WTC11 (cell line): Measurements from ENCODE around the gene ADGRF3. TPM values are rescaled to one million over a fixed set of nuclear protein-coding genes. Genes with fewer than 3 reads are reported as not detected.
"Not testable (repeated sequence)": the region's sequence is repeated elsewhere in the genome, so short reads cannot be mapped to it uniquely, and the experiment has no call there.

Source experiments
- ATAC-seq: fragments of 200-7000 bp; cut with Tn5 transposase; 2 replicates; pipeline ENCODE4 v1.10.0; 2021; ENCODE audit warnings: mild to moderate bottlenecking, moderate library complexity
- CTCF ChIA-PET: fragments of 300-600 bp; sonication (Branson Sonifier 250); formaldehyde crosslinking; loops from one replicate; lab custom pipeline; 2021; ENCODE audit warnings: antibody characterized with exemption; lab: Charles Lee
- POLR2A ChIA-PET: fragments of 350-600 bp; sonication (Branson Sonifier 250); formaldehyde crosslinking; loops from one replicate; lab custom pipeline; 2021; ENCODE audit warnings: antibody characterized with exemption; lab: Charles Lee
- DNase-seq: peaks from one replicate; pipeline ENCODE4 v3.0.0; 2021; ENCODE audit warnings: low spot score
- H3K27ac Mint-ChIP-seq: 2 replicates; pipeline ENCODE4 v1.8.0; 2021; ENCODE audit warnings: mixed read lengths
- H3K27me3 Mint-ChIP-seq: 2 replicates; pipeline ENCODE4 v1.8.0; 2021; ENCODE audit warnings: low read depth, mild to moderate bottlenecking, moderate library complexity, mixed read lengths
- H3K36me3 Mint-ChIP-seq: 2 replicates; pipeline ENCODE4 v1.8.0; 2021; ENCODE audit warnings: mixed read lengths
- H3K4me1 Mint-ChIP-seq: 2 replicates; pipeline ENCODE4 v1.8.0; 2022; ENCODE audit warnings: mixed read lengths
- H3K4me3 Mint-ChIP-seq: 2 replicates; pipeline ENCODE4 v1.8.0; 2021; ENCODE audit warnings: mild to moderate bottlenecking, moderate library complexity, mixed read lengths
- H3K9me3 Mint-ChIP-seq: 2 replicates; pipeline ENCODE4 v1.8.0; 2021; ENCODE audit warnings: mixed read lengths
- ATF3 ChIP-seq: sonication (generic); formaldehyde crosslinking; conservative IDR thresholded peaks from 2 replicates; pipeline ENCODE4 v1.8.1; 2022; ENCODE audit warnings: mild to moderate bottlenecking, missing genetic modification reagents
- E2F1 ChIP-seq: sonication (generic); formaldehyde crosslinking; IDR thresholded peaks from 2 replicates; pipeline ENCODE4 v1.8.0; 2022; ENCODE audit warnings: mild to moderate bottlenecking, missing genetic modification reagents
- E2F4 ChIP-seq: sonication (generic); formaldehyde crosslinking; IDR thresholded peaks from 2 replicates; pipeline ENCODE4 v1.8.1; 2022; ENCODE audit warnings: low read depth, mild to moderate bottlenecking, moderate library complexity, missing genetic modification reagents, borderline replicate concordance
- E2F5 ChIP-seq: sonication (generic); formaldehyde crosslinking; IDR thresholded peaks from 2 replicates; pipeline ENCODE4 v1.8.1; 2022; ENCODE audit warnings: mild to moderate bottlenecking, moderate library complexity, missing genetic modification reagents
- EMX1 ChIP-seq: fragments of 250-450 bp; sonication (Bioruptor Pico); IDR thresholded peaks from 2 replicates; pipeline ENCODE4 v1.8.0; 2021; ENCODE audit warnings: mild to moderate bottlenecking
- FOXP1 ChIP-seq: sonication (generic); formaldehyde crosslinking; IDR thresholded peaks from 2 replicates; pipeline ENCODE4 v1.8.0; 2022; ENCODE audit warnings: missing genetic modification reagents, mild to moderate bottlenecking, moderate library complexity, borderline replicate concordance
- HMGXB4 ChIP-seq: sonication (generic); formaldehyde crosslinking; IDR thresholded peaks from 2 replicates; pipeline ENCODE4 v1.8.1; 2023; ENCODE audit warnings: mild to moderate bottlenecking, moderate library complexity, missing genetic modification reagents
- IRF1 ChIP-seq: sonication (generic); formaldehyde crosslinking; IDR thresholded peaks from 2 replicates; pipeline ENCODE4 v1.8.0; 2023; ENCODE audit warnings: missing genetic modification reagents
- IRF2 ChIP-seq: sonication (generic); formaldehyde crosslinking; IDR thresholded peaks from 2 replicates; pipeline ENCODE4 v1.8.0; 2022; ENCODE audit warnings: low read depth, missing genetic modification reagents, borderline replicate concordance
- MAX ChIP-seq: sonication (generic); formaldehyde crosslinking; IDR thresholded peaks from 2 replicates; pipeline ENCODE4 v1.8.0; 2022; ENCODE audit warnings: mild to moderate bottlenecking, missing genetic modification reagents
- STAT6 ChIP-seq: sonication (generic); formaldehyde crosslinking; conservative IDR thresholded peaks from 2 replicates; pipeline ENCODE4 v1.8.1; 2023; ENCODE audit warnings: mild to moderate bottlenecking, low read depth, missing genetic modification reagents, moderate library complexity
- USF2 ChIP-seq: sonication (generic); formaldehyde crosslinking; IDR thresholded peaks from 2 replicates; pipeline ENCODE4 v1.8.1; 2023; ENCODE audit warnings: mild to moderate bottlenecking, missing genetic modification reagents, moderate library complexity
- ZBTB43 ChIP-seq: sonication (generic); formaldehyde crosslinking; IDR thresholded peaks from 2 replicates; pipeline ENCODE4 v1.8.1; 2023; ENCODE audit warnings: mild to moderate bottlenecking, missing genetic modification reagents
- ZNF396 ChIP-seq: fragments of 250-450 bp; sonication (Bioruptor Pico); IDR thresholded peaks from 2 replicates; pipeline ENCODE4 v1.8.0; 2021; ENCODE audit warnings: mild to moderate bottlenecking, moderate library complexity, borderline replicate concordance
- total RNA-seq: library from RNA; stranded (reverse); gene quantifications from 3 replicates; pipeline ENCODE4 v1.2.3, GENCODE V29; 2021

Gene ADGRF3
- total RNA-seq, 1 experiment from 2014 or later = 0.48 TPM

GRCh38 chr2:26333293-26333692 lies 13.3 kb downstream of the ADGRF3 start (continued):
- no peak for TF ChIP-seq E2F5 (CRISPR knock-in tag)
- no peak for TF ChIP-seq ZBTB43 (CRISPR knock-in tag)
- no peak for TF ChIP-seq EMX1 (CRISPR knock-in tag)
- no peak for TF ChIP-seq ATF3 (CRISPR knock-in tag)
- TF ChIP-seq E2F1 = no peak
- no peak for TF ChIP-seq USF2 (CRISPR knock-in tag)
- no peak for TF ChIP-seq HMGXB4
- TF ChIP-seq IRF2 = no peak
- TF ChIP-seq FOXP1 = no peak
- no peak for TF ChIP-seq E2F4 (CRISPR knock-in tag)
- TF ChIP-seq MAX (CRISPR knock-in tag) = no peak
- no peak for TF ChIP-seq STAT6 (CRISPR knock-in tag)
- no peak for TF ChIP-seq ZNF396 (CRISPR knock-in tag)
- no peak for TF ChIP-seq IRF1 (CRISPR knock-in tag)

- H3K4me3 Mint-ChIP-seq, ATAC-seq, H3K27me3 Mint-ChIP-seq, POLR2A ChIA-PET, H3K36me3 Mint-ChIP-seq, H3K9me3 Mint-ChIP-seq, H3K27ac Mint-ChIP-seq, DNase-seq: not testable (repeated sequence)
- CTCF ChIA-PET = interaction anchor here (0.8 to 1.8 kb wide), 3 partner anchors 15 to 171 kb away, joined by 3 to 6 read pairs (median 3); no protein-coding TSS in a partner anchor
- H3K4me1 Mint-ChIP-seq = peaks cover 11% of the 10 kb centered on the region
Measured at GRCh38 chr2:26331321-26331720, 15.3 kb downstream of the ADGRF3 start.
